ENCODE measurements around the gene PPIP5K1. TPM values are rescaled to one million over a fixed set of nuclear protein-coding genes. Genes with fewer than 3 reads are reported as not detected.

PPIP5K1 gene
- total and polyA plus RNA-seq, 9 of the 15 experiments (the other 6 are each of a cell fraction or from before 2014, with no cell fraction given) = 2.5 to 74.6 (median 35.1) TPM

DNA sequence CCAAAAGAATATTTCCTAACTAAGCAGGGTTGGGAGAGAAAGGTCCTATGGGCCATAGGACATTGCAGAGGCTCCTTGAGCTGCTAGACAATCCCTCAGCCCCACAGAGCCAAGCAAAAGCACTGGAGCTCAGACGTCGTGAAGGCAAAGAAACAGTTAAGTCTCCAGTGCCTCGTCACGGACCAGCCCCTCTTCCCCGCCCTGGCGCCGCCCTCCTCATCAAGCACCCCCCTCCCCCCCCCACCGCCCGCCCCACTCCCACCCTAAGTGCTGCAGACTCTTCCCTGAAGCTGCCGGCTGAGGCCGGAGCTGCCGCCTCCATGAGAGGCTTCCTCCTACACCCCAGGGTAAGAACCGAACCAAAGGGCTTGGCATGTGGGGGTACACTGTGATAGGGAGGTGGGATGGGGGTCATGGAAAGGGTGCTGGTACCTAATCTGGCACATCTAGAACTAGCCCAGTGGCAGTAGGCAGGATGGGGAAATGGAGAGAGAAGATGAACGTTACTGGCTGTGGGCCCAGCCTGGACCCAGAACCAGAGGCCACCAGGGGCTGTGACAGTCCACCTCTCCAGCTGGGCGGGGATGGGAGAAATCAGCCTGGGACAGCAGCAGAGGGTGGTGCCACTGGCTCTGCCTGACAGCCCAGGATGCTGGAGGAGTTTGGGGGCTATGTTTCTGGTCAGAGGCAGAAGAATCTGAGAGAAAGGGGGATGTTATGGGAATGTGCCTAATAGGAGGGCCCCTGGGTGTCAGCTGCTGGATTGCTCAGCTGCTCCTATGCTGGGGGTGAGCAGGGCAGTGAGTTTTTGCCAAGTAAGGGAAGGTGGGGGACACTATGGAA is 72.4 kb downstream of the PPIP5K1 start, which contains the start of gene MAP1A (continued):
- TF ChIP-seq THAP12 (CRISPR knock-in tag; IDR thresholded peaks at IDR 0.05) (no peak), ARID3B (CRISPR knock-in tag; IDR thresholded peaks at IDR 0.05; ENCODE audit: borderline replicate concordance) (no peak), HNRNPK (IDR thresholded peaks at IDR 0.05; ENCODE audit: low read depth, low read length, poor library complexity, severe bottlenecking) (no peak), ZNF583 (CRISPR knock-in tag; IDR thresholded peaks at IDR 0.05) (no peak), PHF8 (IDR thresholded peaks at IDR 0.05; ENCODE audit: borderline replicate concordance, low read length) (peak; percentile 47; the same call in 1 of the 2 replicates), POLR2AphosphoS5 (IDR thresholded peaks at IDR 0.05; ENCODE audit: control insufficient read depth, insufficient read depth, low read depth, low read length) (peak; percentile 29; the same call in 1 of the 2 replicates), LEF1 (IDR thresholded peaks at IDR 0.05) (no peak), SIRT6 (IDR thresholded peaks at IDR 0.05; ENCODE audit: low read depth, low read length) (no peak), FOXK2 (conservative IDR thresholded peaks at IDR 0.05 in 1 of 2, IDR thresholded peaks at IDR 0.05 in 1 of 2; ENCODE audit: low read depth in 2 of 2) (peak in 1 of 2 experiments; percentile 33; a peak in 1 of 4 replicates), RREB1 (CRISPR knock-in tag; IDR thresholded peaks at IDR 0.05) (0 out of 2 replicates have a peak, but pooled peaks have one; percentile 12), AFF4 (CRISPR knock-in tag; IDR thresholded peaks at IDR 0.05) (no peak), CC2D1A (IDR thresholded peaks at IDR 0.05) (0 out of 2 replicates have a peak, but pooled peaks have one; percentile 10)

Data from K562 (cell line).